ENCODE measurements around the gene C6orf120.
"Not testable (repeated sequence)": the region's sequence is repeated elsewhere in the genome, so short reads cannot be mapped to it uniquely, and the experiment has no call there.

The C6orf120 gene

GRCh38 chr6:169668203-169668847, 33.6 kb upstream of the C6orf120 start:
- Mint-ChIP-seq H3K27me3 (no peaks in the 10 kb centered on the region), H3K4me1 (peaks cover 9% of the 10 kb centered on the region), H3K36me3 (peaks cover 10% of the 10 kb centered on the region), H3K27ac (no peak overlapping the region), H3K9me3 (no peaks in the 10 kb centered on the region), H3K4me3 (no peak overlapping the region)

GRCh38 chr6:169669147-169669546, 32.8 kb upstream of the C6orf120 start:
- H3K4me1 Mint-ChIP-seq, result peaks cover 9% of the 10 kb centered on the region
- no peak overlapping the region for H3K27ac Mint-ChIP-seq
- peaks cover 13% of the 10 kb centered on the region for H3K36me3 Mint-ChIP-seq
- no peak overlapping the region for H3K4me3 Mint-ChIP-seq
- no peaks in the 10 kb centered on the region for H3K27me3 Mint-ChIP-seq
- H3K9me3 Mint-ChIP-seq, result no peaks in the 10 kb centered on the region

- Mint-ChIP-seq H3K4me1 (peaks cover 9% of the 10 kb centered on the region), H3K9me3 (no peaks in the 10 kb centered on the region), H3K4me3 (no peak overlapping the region), H3K36me3 (peaks cover 17% of the 10 kb centered on the region), H3K27me3 (no peaks in the 10 kb centered on the region), H3K27ac (peak overlapping the region; percentile 18)
Observed at GRCh38 chr6:169669889-169670288, 32.0 kb upstream of the C6orf120 start.

- no peaks in the 10 kb centered on the region for H3K27me3 Mint-ChIP-seq
- peaks cover 9% of the 10 kb centered on the region for H3K4me1 Mint-ChIP-seq
- H3K27ac Mint-ChIP-seq, result no peak overlapping the region
- no peak overlapping the region for H3K4me3 Mint-ChIP-seq
- H3K9me3 Mint-ChIP-seq, result no peaks in the 10 kb centered on the region
- H3K36me3 Mint-ChIP-seq, result peaks cover 22% of the 10 kb centered on the region
Observed at GRCh38 chr6:169671563-169671962, 30.4 kb upstream of the C6orf120 start.

DNA sequence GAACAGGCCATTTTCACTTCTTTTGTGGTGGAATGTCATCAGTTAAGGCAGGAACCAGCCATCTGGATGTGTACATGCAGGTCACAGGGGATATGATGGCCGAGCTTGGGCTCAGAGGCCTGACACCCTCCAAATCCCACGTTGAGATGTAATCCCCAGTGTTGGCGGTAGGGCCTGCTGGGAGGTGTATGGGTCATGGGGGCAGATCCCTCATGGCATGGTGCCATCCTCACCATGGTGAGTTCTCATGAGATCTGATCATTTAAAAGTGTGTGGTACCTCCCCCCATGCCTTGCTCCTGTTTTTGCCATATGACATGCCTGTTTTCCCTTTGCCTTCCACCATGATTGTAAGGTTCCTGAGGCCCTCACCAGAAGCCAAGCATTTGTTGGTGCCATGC, 26.9 kb upstream of the C6orf120 start:
- Mint-ChIP-seq H3K27ac (no peak overlapping the region), H3K4me3 (no peak overlapping the region), H3K4me1 (peaks cover under 1% of the 10 kb centered on the region), H3K36me3 (peaks cover 33% of the 10 kb centered on the region), H3K27me3 (no peaks in the 10 kb centered on the region), H3K9me3 (no peaks in the 10 kb centered on the region)

GRCh38 chr6:169677096-169677495, 24.8 kb upstream of the C6orf120 start:
- Mint-ChIP-seq H3K27ac (no peak overlapping the region), H3K9me3 (no peaks in the 10 kb centered on the region), H3K36me3 (peaks cover 47% of the 10 kb centered on the region), H3K27me3 (no peaks in the 10 kb centered on the region), H3K4me3 (no peak overlapping the region), H3K4me1 (no peaks in the 10 kb centered on the region)

- no peaks in the 10 kb centered on the region for H3K9me3 Mint-ChIP-seq
- peaks cover 2% of the 10 kb centered on the region for H3K4me1 Mint-ChIP-seq
- peaks cover 50% of the 10 kb centered on the region for H3K36me3 Mint-ChIP-seq
- no peaks in the 10 kb centered on the region for H3K27me3 Mint-ChIP-seq
- H3K4me3 Mint-ChIP-seq, result no peak overlapping the region
- no peak overlapping the region for H3K27ac Mint-ChIP-seq
Observed at GRCh38 chr6:169678342-169678741, 23.6 kb upstream of the C6orf120 start.

- Mint-ChIP-seq H3K9me3 (peaks cover 11% of the 10 kb centered on the region), H3K27me3 (no peaks in the 10 kb centered on the region), H3K4me3 (no peak overlapping the region), H3K4me1 (peaks cover 5% of the 10 kb centered on the region), H3K36me3 (peaks cover 56% of the 10 kb centered on the region), H3K27ac (no peak overlapping the region)
Observed at GRCh38 chr6:169684056-169684455, 17.9 kb upstream of the C6orf120 start.

DNA sequence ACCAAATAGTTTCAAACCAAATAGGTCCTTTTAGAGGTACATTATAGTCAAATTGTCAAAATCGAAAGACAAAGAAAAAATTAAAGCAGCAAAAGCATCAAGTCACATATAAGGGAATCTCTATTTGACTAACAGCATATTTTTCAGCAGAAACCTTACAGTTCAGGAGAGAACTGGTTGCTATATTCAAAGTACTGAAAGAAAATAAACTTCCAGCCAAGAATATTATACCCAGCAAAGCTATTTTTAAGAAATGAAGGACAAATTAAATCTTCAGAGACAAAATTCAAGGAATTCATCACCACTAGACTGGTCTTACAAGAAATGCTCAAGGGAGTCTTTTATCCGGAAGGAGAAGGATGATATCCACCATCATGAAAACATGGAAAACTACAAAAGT, 16.1 kb upstream of the C6orf120 start:
- no peak overlapping the region for H3K27ac Mint-ChIP-seq
- H3K4me1 Mint-ChIP-seq, result peaks cover 11% of the 10 kb centered on the region
- H3K36me3 Mint-ChIP-seq, result peaks cover 50% of the 10 kb centered on the region
- peaks cover 11% of the 10 kb centered on the region for H3K9me3 Mint-ChIP-seq
- no peak overlapping the region for H3K4me3 Mint-ChIP-seq
- no peaks in the 10 kb centered on the region for H3K27me3 Mint-ChIP-seq

DNA sequence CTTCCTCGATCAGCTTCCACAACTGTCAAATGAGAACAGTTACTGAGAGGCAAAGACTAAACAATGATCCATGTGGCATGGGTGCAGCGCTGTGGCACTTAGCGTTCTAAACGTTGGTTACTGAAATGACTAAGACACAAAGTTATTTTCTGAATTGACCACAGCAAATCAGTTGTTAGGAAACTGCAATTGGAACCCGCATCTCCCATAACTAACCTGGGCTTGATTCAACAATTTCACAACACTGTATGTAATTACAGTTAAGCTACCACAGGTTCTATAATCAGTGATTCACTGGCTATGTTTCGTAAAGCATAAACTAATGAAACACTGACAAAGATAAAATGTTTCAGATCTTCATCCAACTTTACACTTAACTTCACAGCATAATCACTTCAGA, 12.6 kb upstream of the C6orf120 start:
- Mint-ChIP-seq H3K9me3 (peaks cover 15% of the 10 kb centered on the region), H3K36me3 (peaks cover 49% of the 10 kb centered on the region), H3K4me3 (no peak overlapping the region), H3K27ac (no peak overlapping the region), H3K27me3 (no peaks in the 10 kb centered on the region), H3K4me1 (peaks cover 11% of the 10 kb centered on the region)

DNA sequence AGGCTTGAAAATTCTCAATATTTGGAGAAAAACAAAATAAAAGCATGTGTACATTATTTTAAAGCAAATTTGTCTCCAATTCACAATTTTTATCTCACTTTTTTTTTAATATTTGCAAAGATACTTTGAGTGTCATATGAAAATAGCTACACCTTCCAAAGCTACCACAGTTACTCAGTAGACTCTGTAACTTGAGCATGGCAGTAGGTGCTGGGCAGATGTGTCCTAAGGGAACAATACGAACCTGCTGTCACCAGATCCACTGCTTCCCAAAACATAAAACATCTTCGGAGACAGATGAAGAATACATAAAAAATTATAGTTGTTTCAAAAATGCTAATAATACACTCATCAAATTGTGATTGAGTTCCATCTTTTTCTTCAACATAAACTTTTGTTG, 10.7 kb upstream of the C6orf120 start:
- Mint-ChIP-seq H3K27me3 (no peaks in the 10 kb centered on the region), H3K9me3 (peaks cover 11% of the 10 kb centered on the region), H3K4me1 (peaks cover 11% of the 10 kb centered on the region), H3K27ac (no peak overlapping the region), H3K4me3 (no peak overlapping the region), H3K36me3 (peaks cover 39% of the 10 kb centered on the region)

DNA sequence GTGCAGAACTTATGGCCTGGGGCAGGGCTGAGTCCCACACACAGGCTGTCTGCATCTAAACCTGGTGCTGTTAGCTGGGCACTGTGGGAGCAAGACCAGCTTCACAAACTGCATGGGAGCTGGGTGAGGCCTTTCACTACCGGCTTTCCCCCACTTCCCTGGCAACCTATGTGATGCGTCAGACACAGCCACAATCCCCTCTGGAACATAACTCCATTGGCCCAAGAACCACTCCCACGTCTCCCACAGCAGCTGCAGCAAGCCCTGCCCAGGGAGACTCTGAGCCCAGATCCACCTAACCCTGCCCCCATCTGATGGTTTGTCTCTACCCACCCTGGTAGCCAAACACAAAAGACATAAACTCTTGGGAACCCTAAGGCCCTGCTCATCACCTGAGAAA, 9.4 kb upstream of the C6orf120 start:
- peaks cover 11% of the 10 kb centered on the region for H3K4me1 Mint-ChIP-seq
- H3K4me3 Mint-ChIP-seq, result no peak overlapping the region
- peaks cover 31% of the 10 kb centered on the region for H3K36me3 Mint-ChIP-seq
- H3K9me3 Mint-ChIP-seq, result peaks cover 5% of the 10 kb centered on the region
- H3K27me3 Mint-ChIP-seq, result no peaks in the 10 kb centered on the region
- H3K27ac Mint-ChIP-seq, result no peak overlapping the region

DNA sequence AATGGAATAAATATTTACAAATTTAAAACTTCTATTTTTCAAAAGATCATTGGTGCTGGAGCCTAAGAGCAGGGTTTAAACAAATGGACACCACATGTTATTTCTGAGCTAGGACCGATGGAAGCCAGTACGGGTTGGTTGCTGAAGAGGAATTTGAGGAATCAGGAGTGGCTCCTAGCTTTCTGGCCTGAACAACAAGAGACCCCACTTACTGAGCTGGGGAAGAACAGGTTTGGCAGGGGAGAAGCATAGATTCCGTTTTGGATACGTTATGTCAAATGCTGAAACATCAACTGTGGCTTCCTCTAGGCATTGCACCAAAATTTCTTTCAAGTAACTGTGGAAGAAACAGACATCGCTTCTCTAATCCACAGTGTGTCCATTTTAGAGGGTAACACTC, 6.8 kb upstream of the C6orf120 start:
- H3K27ac Mint-ChIP-seq, result no peak overlapping the region
- H3K36me3 Mint-ChIP-seq, result peaks cover 22% of the 10 kb centered on the region
- peaks cover 5% of the 10 kb centered on the region for H3K9me3 Mint-ChIP-seq
- H3K27me3 Mint-ChIP-seq, result no peaks in the 10 kb centered on the region
- peaks cover 24% of the 10 kb centered on the region for H3K4me1 Mint-ChIP-seq
- H3K4me3 Mint-ChIP-seq, result no peak overlapping the region

DNA sequence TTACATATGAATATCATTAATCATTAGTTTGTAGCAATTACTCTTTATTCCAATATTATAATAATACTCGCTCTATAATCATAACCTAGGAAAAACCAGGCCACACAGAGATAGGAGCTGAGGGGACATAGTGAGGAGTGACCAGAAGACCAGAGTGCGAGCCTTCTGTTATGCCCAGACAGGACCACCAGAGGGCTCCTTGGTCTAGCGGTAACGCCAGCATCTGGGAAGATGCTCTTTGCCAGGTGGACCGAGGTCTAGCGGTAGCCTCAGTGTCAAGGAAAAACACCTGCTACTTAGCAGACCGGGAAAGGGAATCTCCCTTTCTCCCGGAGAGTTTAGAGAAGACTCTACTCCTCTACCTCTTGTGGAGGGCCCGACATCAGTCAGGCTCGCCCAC, 4.8 kb upstream of the C6orf120 start:
- H3K4me3 Mint-ChIP-seq, H3K27me3 Mint-ChIP-seq, H3K27ac Mint-ChIP-seq: not testable (repeated sequence)

DNA sequence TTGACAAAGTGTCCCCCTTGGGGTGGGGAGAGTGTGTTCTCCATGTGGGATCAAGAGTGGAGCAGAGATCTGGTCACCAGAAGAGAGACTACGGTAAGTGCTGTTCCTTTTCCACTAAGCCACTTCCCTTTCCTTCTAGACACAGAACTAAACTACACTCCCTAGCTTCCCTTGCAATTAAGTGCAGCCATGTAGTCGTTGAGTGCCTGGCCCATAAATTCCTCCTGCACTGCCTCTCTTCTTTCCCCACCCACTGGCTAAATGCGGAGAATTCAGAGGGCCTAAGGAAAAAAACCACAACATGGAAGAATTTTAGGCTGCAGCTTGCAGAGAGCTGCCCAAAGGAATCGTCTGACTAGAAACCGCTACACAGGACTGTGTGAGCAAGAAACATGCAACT, 1.6 kb upstream of the C6orf120 start:
- Mint-ChIP-seq H3K36me3 (peaks cover 14% of the 10 kb centered on the region), H3K27ac (no peak overlapping the region), H3K4me3 (peak overlapping the region; percentile 91), H3K9me3 (no peaks in the 10 kb centered on the region), H3K27me3 (no peaks in the 10 kb centered on the region), H3K4me1 (peaks cover 39% of the 10 kb centered on the region)

More for the DNA sequence above, 4.8 kb upstream of the C6orf120 start:
- Mint-ChIP-seq H3K36me3 (peaks cover 15% of the 10 kb centered on the region), H3K4me1 (peaks cover 25% of the 10 kb centered on the region)
- not testable (repeated sequence) for H3K9me3 Mint-ChIP-seq

- H3K27me3 Mint-ChIP-seq, result no peaks in the 10 kb centered on the region
- peaks cover 49% of the 10 kb centered on the region for H3K4me1 Mint-ChIP-seq
- peak overlapping the region; percentile 91 for H3K4me3 Mint-ChIP-seq
- H3K36me3 Mint-ChIP-seq, result peaks cover 11% of the 10 kb centered on the region
- peak overlapping the region; percentile 91 for H3K27ac Mint-ChIP-seq
- H3K9me3 Mint-ChIP-seq, result no peaks in the 10 kb centered on the region
Observed at GRCh38 chr6:169701311-169701953, 494 bp upstream of the C6orf120 start.

- no peaks in the 10 kb centered on the region for H3K27me3 Mint-ChIP-seq
- no peaks in the 10 kb centered on the region for H3K9me3 Mint-ChIP-seq
- peaks cover 13% of the 10 kb centered on the region for H3K36me3 Mint-ChIP-seq
- H3K4me1 Mint-ChIP-seq, result peaks cover 59% of the 10 kb centered on the region
- peak overlapping the region; percentile 92 for H3K4me3 Mint-ChIP-seq
- peak overlapping the region; percentile 88 for H3K27ac Mint-ChIP-seq
Observed at GRCh38 chr6:169702840-169703246, 917 bp downstream of the C6orf120 start.
